CD14-positive monocyte (primary cell): Measurements from ENCODE around the gene IRF6. TPM values are rescaled to one million over a fixed set of nuclear protein-coding genes. Genes with fewer than 3 reads are reported as not detected.
A peak's percentile ranks its signal among the peaks of the same experiment; 100 is the strongest.

Experiments used
- DNase-seq, 3 donors: peaks; one replicate each; pipeline ENCODE4 v3.0.0-alpha.2; 2011 to 2022
- H2AFZ ChIP-seq: 2 replicates; pipeline ENCODE4 v1.6.0; 2012; ENCODE audit warnings: mild to moderate bottlenecking, low read depth, low read length, inconsistent platforms; ENCODE audit not compliant: insufficient read depth, poor library complexity, severe bottlenecking
- H3K27ac ChIP-seq, 2 donors: 1 replicate in 1 of 2; 2 replicates in 1 of 2; pipeline ENCODE4 v1.5.1; 2012 to 2013; ENCODE audit warnings: low read length in 2 of 2, control low read depth in 1 of 2, inconsistent platforms in 1 of 2, low read depth in 1 of 2, mild to moderate bottlenecking in 1 of 2
- H3K27me3 ChIP-seq, 2 donors: one replicate each; pipeline versions ENCODE4 v1.6.0 to v1.6.1; 2011 to 2013; ENCODE audit warnings: low read length in 2 of 2; ENCODE audit not compliant: control insufficient read depth in 2 of 2, insufficient read depth in 2 of 2
- H3K36me3 ChIP-seq, 2 donors: replicated peaks in 1 of 2; 1 replicate in 1 of 2; 2 replicates in 1 of 2; pipeline versions ENCODE4 v1.5.1 to v1.6.1; 2012 to 2013; ENCODE audit warnings: low read length in 2 of 2, control low read depth in 1 of 2, inconsistent platforms in 1 of 2, mild to moderate bottlenecking in 1 of 2; ENCODE audit not compliant: insufficient read depth in 2 of 2, control insufficient read depth in 1 of 2
- H3K4me1 ChIP-seq, 2 donors: 1 replicate in 1 of 2; 2 replicates in 1 of 2; pipeline versions ENCODE4 v1.5.1 to v1.6.1; 2012 to 2013; ENCODE audit warnings: low read length in 2 of 2, control low read depth in 1 of 2, inconsistent platforms in 1 of 2, mild to moderate bottlenecking in 1 of 2, moderate library complexity in 1 of 2; ENCODE audit not compliant: insufficient read depth in 2 of 2, control insufficient read depth in 1 of 2
- H3K4me2 ChIP-seq: replicated peaks from 2 replicates; pipeline ENCODE3; 2012; ENCODE audit warnings: low read length, moderate library complexity, mild to moderate bottlenecking; ENCODE audit not compliant: poor library complexity, severe bottlenecking; ENCODE audit errors: extremely low read depth
- H3K4me3 ChIP-seq, 3 experiments: fragments of 200-600 bp in 1 of 3; sonication (generic) in 1 of 3; replicated peaks in 1 of 3; 1 replicate in 2 of 3; 2 replicates in 1 of 3; pipeline ENCODE4 v1.5.1; 2011 to 2013; ENCODE audit warnings: low read length in 3 of 3, mild to moderate bottlenecking in 3 of 3, control low read depth in 2 of 3, low read depth in 2 of 3, inconsistent platforms in 1 of 3, moderate library complexity in 1 of 3
- H3K79me2 ChIP-seq: 2 replicates; pipeline ENCODE4 v1.6.0; 2012; ENCODE audit warnings: mild to moderate bottlenecking, control low read depth, inconsistent platforms, low read length, moderate library complexity; ENCODE audit not compliant: insufficient read depth
- H3K9ac ChIP-seq: 2 replicates; pipeline ENCODE4 v1.6.0; 2017; ENCODE audit warnings: low read length, mild to moderate bottlenecking; ENCODE audit not compliant: insufficient read depth, poor library complexity, severe bottlenecking
- H3K9me3 ChIP-seq, 2 donors: replicated peaks in 1 of 2; 1 replicate in 1 of 2; 2 replicates in 1 of 2; pipeline versions ENCODE4 v1.5.1 to v1.6.1; 2012 to 2013; ENCODE audit warnings: low read length in 2 of 2, control low read depth in 1 of 2; ENCODE audit not compliant: control insufficient read depth in 1 of 2, insufficient read depth in 1 of 2
- H4K20me1 ChIP-seq: 2 replicates; pipeline ENCODE4 v1.6.0; 2012; ENCODE audit warnings: mild to moderate bottlenecking, low read length, control low read depth, moderate library complexity; ENCODE audit not compliant: insufficient read depth
- H3K27ac Mint-ChIP-seq, 7 donors: one replicate each; pipeline ENCODE4 v1.8.0; 2020; ENCODE audit warnings: mild to moderate bottlenecking in 7 of 7, mixed read lengths in 7 of 7, moderate library complexity in 6 of 7, inconsistent platforms in 2 of 7
- H3K27me3 Mint-ChIP-seq, 3 donors: one replicate each; pipeline ENCODE4 v1.8.0; 2021 to 2022; ENCODE audit warnings: low read depth in 3 of 3, mild to moderate bottlenecking in 3 of 3, mixed read lengths in 3 of 3, moderate library complexity in 3 of 3, inconsistent platforms in 1 of 3
- H3K36me3 Mint-ChIP-seq, 2 donors: one replicate each; pipeline ENCODE4 v1.8.0; 2020; ENCODE audit warnings: mixed read lengths in 2 of 2, inconsistent platforms in 1 of 2, mild to moderate bottlenecking in 1 of 2
- H3K4me1 Mint-ChIP-seq: one replicate; pipeline ENCODE4 v1.8.0; 2020; ENCODE audit warnings: mild to moderate bottlenecking, mixed read lengths
- H3K4me3 Mint-ChIP-seq, 2 donors: one replicate each; pipeline ENCODE4 v1.8.0; 2020; ENCODE audit warnings: mild to moderate bottlenecking in 2 of 2, mixed read lengths in 2 of 2, moderate library complexity in 1 of 2
- H3K9me3 Mint-ChIP-seq, 7 donors: one replicate each; pipeline ENCODE4 v1.8.0; 2020 to 2022; ENCODE audit warnings: mixed read lengths in 7 of 7, mild to moderate bottlenecking in 6 of 7, moderate library complexity in 6 of 7, inconsistent platforms in 2 of 7
- WGBS: methylation state at CpG from one replicate; pipeline ENCODE4 v1.1.5; 2013; ENCODE audit warnings: missing lambda C conversion rate; ENCODE audit not compliant: insufficient coverage; 5-methylcytosine and 5-hydroxymethylcytosine counted together
- intact Hi-C, 2 donors: fragments of 100-400 bp; cut with micrococcal nuclease; formaldehyde crosslinking; loops; one replicate each; pipeline versions ENCODE4 v1.15.0 to v1.15.1; 2023
- polyA plus RNA-seq, 3 donors: library from polyadenylated mRNA; depleted of rRNA in 1 of 3; unstranded in 2 of 3; stranded (reverse) in 1 of 3; fragments of 300-500 nt in 2 of 3; fragments of >200 nt in 1 of 3; fragmentation: Illumina TruSeq in 2 of 3; gene quantifications; 1 replicate in 2 of 3; 2 replicates in 1 of 3; pipeline ENCODE4 v1.2.3, GENCODE V29; 2012 to 2021
- TF ChIP-seq, protein P1 (sequence below): fragments of 200-600 bp; IDR thresholded peaks from one replicate; pipeline ENCODE4 v1.8.0; 2022; ENCODE audit warnings: antibody characterized with exemption, mild to moderate bottlenecking

Gene IRF6
- polyA plus RNA-seq, 3 donors: 0.21 to 0.62 (median 0.35) TPM

GRCh38 chr1:209756615-209757445 is 49.1 kb downstream of the IRF6 start:
- Mint-ChIP-seq H3K36me3 (peaks cover 40 to 42% of the 10 kb centered on the region in 2 donors), H3K27me3 (peaks cover 0 to 3% (median 0%) of the 10 kb centered on the region in 3 donors), H3K9me3 (no peaks in the 10 kb centered on the region), H3K4me3 (peak overlapping the region; percentile 93 to 98), H3K4me1 (peaks cover 80% of the 10 kb centered on the region), H3K27ac (peak overlapping the region; percentile 95 to 98 (median 98))
- WGBS: 6% methylated on average over 3 of the region's 5 CpGs
- Histone ChIP-seq H3K36me3 (peaks cover 33 to 38% of the 10 kb centered on the region in 2 donors), H3K9me3 (no peaks in the 10 kb centered on the region), H3K4me1 (peaks cover 85 to 89% of the 10 kb centered on the region in 2 donors), H3K4me2 (peak overlapping the region; percentile 96), H2AFZ (no peak overlapping the region), H4K20me1 (peaks cover 37% of the 10 kb centered on the region), H3K4me3 (peak overlapping the region; percentile 44 to 92 (median 74)), H3K27ac (peak overlapping the region; percentile 91 to 92), H3K79me2 (peaks cover 59% of the 10 kb centered on the region), H3K9ac (peak overlapping the region; percentile 71), H3K27me3 (no peaks in the 10 kb centered on the region)
- peak; percentile 76 to 87 (median 82) for DNase-seq
- intact Hi-C loops: no loop called here
- TF ChIP-seq, protein P1, sequence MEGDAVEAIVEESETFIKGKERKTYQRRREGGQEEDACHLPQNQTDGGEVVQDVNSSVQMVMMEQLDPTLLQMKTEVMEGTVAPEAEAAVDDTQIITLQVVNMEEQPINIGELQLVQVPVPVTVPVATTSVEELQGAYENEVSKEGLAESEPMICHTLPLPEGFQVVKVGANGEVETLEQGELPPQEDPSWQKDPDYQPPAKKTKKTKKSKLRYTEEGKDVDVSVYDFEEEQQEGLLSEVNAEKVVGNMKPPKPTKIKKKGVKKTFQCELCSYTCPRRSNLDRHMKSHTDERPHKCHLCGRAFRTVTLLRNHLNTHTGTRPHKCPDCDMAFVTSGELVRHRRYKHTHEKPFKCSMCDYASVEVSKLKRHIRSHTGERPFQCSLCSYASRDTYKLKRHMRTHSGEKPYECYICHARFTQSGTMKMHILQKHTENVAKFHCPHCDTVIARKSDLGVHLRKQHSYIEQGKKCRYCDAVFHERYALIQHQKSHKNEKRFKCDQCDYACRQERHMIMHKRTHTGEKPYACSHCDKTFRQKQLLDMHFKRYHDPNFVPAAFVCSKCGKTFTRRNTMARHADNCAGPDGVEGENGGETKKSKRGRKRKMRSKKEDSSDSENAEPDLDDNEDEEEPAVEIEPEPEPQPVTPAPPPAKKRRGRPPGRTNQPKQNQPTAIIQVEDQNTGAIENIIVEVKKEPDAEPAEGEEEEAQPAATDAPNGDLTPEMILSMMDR: no peak

DNA sequence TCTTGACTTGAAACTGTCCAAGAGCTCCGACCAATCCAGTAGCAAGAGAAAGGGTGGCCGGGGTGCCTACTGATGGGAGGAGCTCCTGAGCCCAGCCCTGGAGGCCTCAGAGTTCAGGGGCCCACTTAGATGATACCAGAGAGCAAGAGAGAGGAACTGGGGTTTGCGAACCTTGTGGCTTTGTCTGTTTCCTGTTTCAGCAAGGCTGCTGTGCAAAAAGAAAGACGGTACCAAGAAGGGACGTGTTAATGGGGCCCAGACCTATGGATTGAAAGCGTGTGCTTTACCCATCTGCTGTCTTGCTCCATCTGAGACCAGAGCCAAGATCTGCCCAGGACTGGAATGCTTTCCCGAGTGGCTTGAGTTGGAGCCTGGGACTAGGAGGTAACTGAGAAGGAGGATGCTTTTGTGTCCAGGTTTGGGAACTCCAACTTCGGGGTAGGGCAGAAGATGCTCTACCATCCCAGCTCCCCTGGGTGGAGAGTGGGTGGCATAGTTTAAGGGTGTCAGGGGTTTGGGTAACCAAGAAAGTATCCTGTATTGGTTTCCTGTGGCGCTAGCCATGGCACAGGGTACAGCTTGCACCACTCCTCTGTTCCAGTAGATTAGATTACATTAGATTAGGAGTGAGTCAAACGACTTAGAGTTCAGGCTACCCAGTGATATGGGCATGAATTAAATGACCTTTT is 49.9 kb downstream of the IRF6 start, which contains the start of gene TRAF3IP3:
TRAF3IP3 (plus strand) TSS at position 128 of the 689 bp plus-strand sequence. CDS start 3,987 bp downstream, outside the sequence.
- peak within 1 kb of the TSS; percentile 93 to 98 for H3K4me3 Mint-ChIP-seq
- peaks cover 0 to 3% (median 0%) of the 10 kb centered on the region in 3 donors for H3K27me3 Mint-ChIP-seq
- H3K27ac Mint-ChIP-seq: peak within 1 kb of the TSS; percentile 95 to 98 (median 98)
- intact Hi-C loops: no loop called here
- Histone ChIP-seq H4K20me1 (peaks cover 31% of the 10 kb centered on the region), H3K9me3 (no peaks in the 10 kb centered on the region), H3K36me3 (peaks cover 25 to 30% of the 10 kb centered on the region in 2 donors), H3K4me1 (peaks cover 85 to 89% of the 10 kb centered on the region in 2 donors), H3K27ac (peak within 1 kb of the TSS; percentile 91 to 92), H3K79me2 (peaks cover 51% of the 10 kb centered on the region), H2AFZ (peak within 1 kb of the TSS; percentile 44), H3K9ac (peak within 1 kb of the TSS; percentile 71), H3K4me2 (peak within 1 kb of the TSS; percentile 96), H3K4me3 (peak within 1 kb of the TSS; percentile 44 to 92 (median 74)), H3K27me3 (no peaks in the 10 kb centered on the region)
- DNase-seq: peak; percentile 74 to 85 (median 75)
- no peaks in the 10 kb centered on the region for H3K9me3 Mint-ChIP-seq
- peaks cover 33 to 34% of the 10 kb centered on the region in 2 donors for H3K36me3 Mint-ChIP-seq
- peaks cover 80% of the 10 kb centered on the region for H3K4me1 Mint-ChIP-seq
- TF ChIP-seq, protein P1: no peak
- WGBS: 0% methylated on average over 8 of the region's 10 CpGs
